Activated CD4-positive, alpha-beta T cell treated with anti-CD3 and anti-CD28 coated beads, Interleukin-2, amount 50 U/mL, for 24 hours (primary cell): Measurements from ENCODE around the gene SBF1.
"Not testable (repeated sequence)": the region's sequence is repeated elsewhere in the genome, so short reads cannot be mapped to it uniquely, and the experiment has no call there.

Experiments
- DNase-seq, 2 donors: peaks; one replicate each; pipeline ENCODE4 v3.0.0-alpha.2; 2020; ENCODE audit warnings: low read depth in 1 of 2, low spot score in 1 of 2

SBF1 gene

GRCh38 chr22:50432131-50432876, 42.5 kb downstream of the SBF1 start:
- DNase-seq = no peak

- DNase-seq = no peak
Measured at GRCh38 chr22:50425179-50425916, 49.5 kb downstream of the SBF1 start.

- DNase-seq = no peak
Measured at GRCh38 chr22:50423956-50424355, 50.9 kb downstream of the SBF1 start.

GRCh38 chr22:50422961-50423815, 51.6 kb downstream of the SBF1 start:
- DNase-seq = no peak

DNA sequence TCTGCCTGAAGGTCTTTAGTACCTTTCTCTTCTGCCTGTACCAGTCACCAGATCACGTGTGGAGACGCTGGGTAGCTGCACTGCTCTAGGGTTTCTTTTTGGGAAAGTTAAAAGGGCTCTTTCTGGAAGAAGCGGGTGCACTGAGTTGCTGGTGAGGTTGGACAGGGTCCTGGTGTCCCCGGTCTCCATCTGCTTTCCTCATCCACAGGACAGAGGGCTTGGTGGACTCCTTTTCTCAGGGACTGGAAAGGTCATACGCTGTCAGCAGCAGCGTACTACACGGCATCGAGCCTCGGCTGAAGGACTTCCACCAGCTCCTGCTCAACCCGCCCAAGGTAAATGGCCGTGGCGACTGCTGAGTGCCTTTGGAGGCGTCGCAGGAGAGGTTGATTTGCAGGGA, 52.8 kb downstream of the SBF1 start:
- DNase-seq = no peak

DNA sequence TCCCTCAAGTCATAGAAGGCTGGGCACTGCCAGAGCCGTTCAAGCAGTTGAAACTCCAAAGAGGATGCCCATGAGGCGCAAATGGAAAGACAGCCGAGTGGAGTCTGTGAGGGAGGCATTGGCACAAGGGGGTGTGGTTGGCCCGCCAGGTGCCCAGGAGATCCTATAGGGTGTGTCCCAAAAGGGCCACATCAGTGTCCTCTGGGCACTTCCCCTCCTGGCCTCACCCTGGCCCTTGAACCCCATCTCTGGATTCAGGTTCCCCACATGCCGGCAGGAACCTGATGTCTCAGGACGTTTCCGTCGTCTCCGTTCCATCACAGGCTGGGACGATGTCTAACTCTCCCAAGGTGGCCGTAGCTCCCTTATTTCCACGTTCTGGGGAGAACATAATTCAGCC, 54.3 kb downstream of the SBF1 start:
- no peak for DNase-seq

GRCh38 chr22:50420015-50420414, 54.8 kb downstream of the SBF1 start:
- DNase-seq = no peak

DNA sequence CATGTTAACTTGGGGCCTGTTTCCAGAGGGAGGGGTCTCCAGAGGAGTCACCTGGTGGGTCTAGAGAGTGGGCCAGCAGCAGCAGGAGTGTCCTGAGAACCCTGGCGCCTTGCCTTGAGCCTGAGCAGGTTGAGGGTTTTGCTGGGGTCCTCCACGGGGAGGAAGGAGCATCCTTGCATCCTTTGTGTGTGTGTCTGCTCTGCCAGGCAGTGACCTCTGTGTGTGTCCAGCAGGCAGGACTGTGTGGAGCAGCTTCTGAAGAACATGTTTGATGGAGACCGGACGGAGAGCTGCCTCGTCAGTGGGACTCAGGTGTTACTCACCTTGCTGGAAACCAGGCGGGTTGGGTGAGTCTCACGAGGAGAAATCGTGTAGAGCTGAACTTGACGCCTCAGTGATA, 55.7 kb downstream of the SBF1 start:
- no peak for DNase-seq

DNA sequence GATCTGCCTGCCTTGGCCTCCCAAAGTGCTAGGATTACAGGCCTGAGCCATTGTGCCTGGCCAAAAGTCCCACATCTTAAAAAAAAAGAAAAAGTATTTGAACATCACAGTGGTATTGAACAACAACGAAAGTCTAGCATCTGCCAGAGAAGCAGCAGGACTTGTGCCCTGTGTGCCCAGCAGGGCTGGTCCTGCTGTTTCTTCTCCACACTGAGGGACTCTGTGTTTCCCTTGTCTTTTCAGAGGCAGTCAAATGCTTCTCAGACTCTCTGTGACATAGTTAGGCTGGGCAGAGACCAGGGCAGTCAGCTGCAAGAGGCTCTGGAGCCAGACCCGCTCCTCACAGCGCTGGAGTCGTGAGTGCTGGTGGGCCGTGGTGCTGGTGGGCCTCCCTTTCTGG, 56.2 kb downstream of the SBF1 start:
- no peak for DNase-seq

- no peak for DNase-seq
Measured at GRCh38 chr22:50417411-50418210, 57.2 kb downstream of the SBF1 start.

GRCh38 chr22:50416996-50417395, 57.8 kb downstream of the SBF1 start:
- no peak for DNase-seq

DNA sequence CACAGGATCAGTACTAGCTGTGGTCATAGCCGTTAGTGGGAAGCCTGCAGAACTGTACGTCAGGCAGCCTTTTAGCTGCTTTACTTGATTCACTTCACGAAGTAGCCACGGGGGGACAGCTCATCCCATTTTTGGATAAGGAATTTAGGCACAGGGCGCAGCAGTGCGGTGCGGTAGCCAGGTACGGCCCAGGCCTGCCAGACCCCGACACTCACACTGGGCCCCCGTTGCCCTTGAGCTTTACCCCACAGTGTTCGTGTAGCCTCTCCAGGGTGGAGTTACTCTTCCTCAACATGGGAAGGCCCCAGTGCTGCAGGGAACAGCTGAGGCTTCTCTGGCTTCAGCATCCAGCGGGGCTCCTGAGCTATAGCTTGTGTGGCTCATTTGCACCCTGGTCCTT, 59.4 kb downstream of the SBF1 start:
- no peak for DNase-seq

- DNase-seq = no peak
Measured at GRCh38 chr22:50414476-50415248, 60.2 kb downstream of the SBF1 start.

GRCh38 chr22:50408954-50409353, 65.9 kb downstream of the SBF1 start:
- DNase-seq = not testable (repeated sequence)

DNA sequence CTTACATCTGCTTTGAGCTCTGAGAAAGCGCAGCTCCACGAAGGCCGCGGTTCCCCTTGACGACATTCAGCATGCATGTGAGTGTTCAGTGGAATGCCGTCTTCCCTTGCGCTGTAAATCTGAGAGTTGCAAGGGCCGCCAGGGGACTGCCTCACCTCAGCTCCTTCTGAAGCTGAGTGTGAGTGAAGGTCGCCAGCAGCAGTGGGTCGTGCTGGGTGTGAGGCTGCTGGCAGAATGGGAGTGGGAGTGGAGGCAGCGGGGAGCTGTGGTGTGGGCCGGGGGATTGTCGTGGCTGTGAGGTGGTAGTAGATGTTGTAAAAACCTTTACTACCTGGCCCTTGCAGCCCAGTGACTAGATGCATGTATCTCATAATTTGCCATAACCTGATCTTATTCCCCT, 66.5 kb downstream of the SBF1 start:
- no peak for DNase-seq

DNA sequence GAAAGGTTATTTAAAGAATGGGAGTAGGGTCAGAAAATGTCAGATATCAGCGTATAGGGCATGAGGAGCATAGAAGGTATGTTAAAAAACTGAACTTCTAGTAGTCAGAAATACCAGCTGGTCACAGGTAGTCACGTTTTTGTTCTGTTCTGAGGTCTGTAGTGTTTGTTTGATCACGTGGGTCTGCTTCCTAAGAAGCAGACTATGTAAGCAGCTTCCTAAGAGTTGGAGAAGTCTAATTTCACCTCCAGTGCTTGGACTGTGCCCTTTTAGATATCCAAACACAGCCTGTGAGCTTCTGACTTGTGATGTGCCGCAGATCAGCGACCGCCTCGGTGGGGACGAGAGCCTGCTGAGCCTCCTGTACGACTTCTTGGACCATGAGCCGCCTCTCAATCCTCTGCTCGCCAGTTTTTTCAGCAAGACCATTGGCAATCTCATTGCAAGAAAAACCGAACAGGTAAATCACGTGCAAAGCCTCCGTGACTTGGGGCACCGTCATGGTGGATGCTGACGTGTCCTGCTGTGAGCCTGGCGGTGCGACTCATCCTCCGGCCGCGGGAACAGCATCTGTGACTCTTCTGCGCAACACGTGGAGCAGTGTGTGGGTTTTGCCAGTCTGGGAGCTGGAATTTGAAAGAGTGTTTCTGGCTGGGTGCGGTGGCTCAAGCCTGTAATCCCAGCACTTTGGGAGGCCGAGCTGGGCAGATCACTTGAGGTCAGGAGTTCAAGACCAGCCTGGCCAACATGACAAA, 68.2 kb downstream of the SBF1 start:
- no peak for DNase-seq

DNA sequence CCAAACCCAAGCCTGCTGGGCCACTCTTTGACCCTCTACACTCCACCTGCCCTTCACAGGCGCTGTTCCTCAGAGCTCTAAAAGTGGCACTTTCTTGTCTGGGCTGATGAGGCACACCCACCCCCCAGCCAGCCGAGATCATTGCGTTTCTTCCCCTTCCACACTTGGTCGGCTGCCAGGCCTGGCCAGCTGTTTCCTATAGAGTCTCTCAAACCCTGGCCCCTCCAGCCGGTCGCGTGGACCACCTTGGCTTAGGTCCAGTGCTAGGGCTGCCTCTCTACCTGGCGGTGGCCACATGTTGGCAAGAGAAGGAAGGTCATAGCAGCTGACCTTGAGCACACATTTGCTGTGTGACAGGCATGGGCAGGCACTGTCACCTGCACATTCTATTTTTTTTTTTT, 71.1 kb downstream of the SBF1 start:
- DNase-seq = no peak

DNA sequence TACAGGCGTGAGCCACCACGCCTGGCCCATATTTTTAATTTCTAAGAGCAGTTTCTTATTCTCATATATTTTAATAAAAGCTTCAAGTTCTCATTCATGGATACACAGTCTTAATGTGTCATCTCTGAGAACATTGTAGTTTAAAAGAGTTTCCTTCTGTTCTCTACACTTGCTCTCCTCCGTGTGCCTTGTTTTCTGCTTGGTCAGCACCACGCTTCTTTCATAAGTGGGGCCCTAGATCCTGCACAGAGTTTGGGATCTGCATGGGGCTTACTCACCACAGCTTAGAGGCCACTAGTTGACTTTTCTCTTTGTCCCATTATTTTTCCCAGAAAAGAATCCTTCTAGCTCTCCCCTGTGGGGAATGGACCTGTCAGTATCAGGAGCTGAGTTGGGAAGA, 72.9 kb downstream of the SBF1 start:
- no peak for DNase-seq

DNA sequence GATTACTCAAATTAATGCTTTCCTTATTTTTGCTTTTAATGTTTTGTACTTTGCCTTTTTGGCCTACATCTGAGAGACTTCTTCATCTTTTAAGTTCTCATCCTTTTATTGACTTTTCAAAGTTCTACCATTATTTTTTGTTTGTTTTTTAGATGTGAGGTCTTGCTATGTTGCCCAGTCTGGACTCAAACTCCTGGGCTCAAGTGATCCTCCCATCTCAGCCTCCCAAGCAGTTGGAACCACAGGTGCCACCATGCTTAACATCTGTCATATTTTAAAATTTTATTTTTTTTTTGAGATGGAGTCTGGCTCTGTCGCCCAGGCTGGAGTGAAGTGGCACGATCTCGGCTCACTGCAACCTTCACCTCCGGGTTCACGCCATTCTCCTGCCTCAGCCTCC, 73.9 kb downstream of the SBF1 start:
- no peak for DNase-seq

DNA sequence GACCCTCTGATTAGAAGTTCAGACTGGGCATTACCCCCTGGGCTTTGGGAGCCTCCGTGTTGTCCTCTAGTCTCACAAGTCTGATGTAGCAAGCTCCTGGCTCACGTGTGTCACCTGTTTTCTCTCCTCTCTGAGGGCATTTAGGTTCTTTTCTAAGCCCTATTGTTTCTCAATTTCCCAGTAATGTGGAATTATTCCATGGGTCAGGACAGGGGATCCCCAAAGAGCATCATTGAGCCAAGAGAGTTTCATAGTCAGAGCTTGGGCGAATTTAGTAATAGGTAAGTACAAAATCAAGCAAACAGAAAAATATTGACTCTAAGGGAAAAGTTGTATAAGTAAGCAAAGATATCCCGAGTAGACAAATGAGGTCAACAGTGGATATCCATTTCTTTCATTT, 74.4 kb downstream of the SBF1 start:
- no peak for DNase-seq
